ENCODE results near the gene FAM118A.
"Not testable (repeated sequence)": the region's sequence is repeated elsewhere in the genome, so short reads cannot be mapped to it uniquely, and the experiment has no call there.

The FAM118A gene

DNA sequence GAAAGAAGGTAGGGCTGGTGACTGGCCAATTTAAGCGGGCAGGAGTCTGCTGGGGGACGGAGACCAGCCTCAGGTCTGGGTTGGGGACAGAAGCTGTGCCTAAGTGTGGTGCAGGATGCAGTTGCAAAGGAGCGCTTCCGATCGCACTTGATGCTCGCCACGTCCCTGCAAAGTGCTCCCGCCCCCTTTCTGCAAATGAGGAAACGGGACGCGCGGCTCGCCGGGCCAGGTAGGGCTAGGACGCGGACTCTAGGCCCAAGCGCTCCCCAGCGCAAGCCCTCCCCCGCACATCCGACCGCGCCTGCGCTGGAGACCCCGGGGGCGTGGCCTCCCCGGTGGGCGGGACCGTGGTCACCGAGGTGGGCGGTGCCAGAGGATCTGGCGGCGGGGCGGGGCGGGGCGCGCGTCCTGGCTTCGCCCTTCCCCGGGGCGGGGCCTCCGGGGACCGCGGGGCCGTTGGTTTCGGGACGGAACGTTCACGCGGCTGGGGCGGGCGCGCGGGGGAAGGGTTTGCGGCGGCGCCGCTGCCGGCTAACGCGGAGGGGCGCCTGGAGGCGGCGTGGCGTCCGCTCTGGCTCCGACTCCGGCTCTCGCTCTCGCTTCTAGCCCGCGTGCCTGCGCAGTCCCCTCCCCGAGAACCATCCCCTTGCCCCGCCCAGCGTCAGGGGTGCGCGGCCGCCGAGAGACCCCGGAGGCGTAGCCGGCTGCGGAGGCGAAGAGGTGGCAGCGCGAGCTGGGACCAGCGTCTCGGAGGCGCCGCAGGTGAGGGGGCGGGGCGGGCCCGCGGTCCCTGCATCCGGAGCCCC is at the start of gene FAM118A:
TSS of gene FAM118A (plus strand) at position 513 of the 806 bp plus-strand sequence. CDS start 12,446 bp downstream, outside the sequence.
- DNase-seq, result peak; percentile 89 to 96

DNA sequence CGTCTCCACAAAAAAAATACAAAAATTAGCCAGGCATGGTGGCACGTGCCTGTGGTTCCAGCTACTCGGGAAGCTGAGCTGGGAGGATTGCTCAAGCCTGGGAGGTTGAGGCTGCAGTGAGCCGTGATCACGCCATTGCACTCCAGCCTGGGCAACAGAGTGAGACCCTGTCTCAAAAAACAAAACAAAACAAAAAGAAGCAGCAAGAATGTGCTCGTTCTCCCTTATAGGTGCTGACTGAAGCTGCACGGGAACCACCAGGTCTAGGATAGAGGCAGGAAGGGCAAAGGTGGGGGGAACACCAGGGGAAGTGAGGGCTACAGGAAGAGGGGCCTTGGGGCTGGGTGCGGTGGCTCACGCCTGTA is 49.4 kb upstream of the FAM118A start:
- DNase-seq, result not testable (repeated sequence)

DNA sequence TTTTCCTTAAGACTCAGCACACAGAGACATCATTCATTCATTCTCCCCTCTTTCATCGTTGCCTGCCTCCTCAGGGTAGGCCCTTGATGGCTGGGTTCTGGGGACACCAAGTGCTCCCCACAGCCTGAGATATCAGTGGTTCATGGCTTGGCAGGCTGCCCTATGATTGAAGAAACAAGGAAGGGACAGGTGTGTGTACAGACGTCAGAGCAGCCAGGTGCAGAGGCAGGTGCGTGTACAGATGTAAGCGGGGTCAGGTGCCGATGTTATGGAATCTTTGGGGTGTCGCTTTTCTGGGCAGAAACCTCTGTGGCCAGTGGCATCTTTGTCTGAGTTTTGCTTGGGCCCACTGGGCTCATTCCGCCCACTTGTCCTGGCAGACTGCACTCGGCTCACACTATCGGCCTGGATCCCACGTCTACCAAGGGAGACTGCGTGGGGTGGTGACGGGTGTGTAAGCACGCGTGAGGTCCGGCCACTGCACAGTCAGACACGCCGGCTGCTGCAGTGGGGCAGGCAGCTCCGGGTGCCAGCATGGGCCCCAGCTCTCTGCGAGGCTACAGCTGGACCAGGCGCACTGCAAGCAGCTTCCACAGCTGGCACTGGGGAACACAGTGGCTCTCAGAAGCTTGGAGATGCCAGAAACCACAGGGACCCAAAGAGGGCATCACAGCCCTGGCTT is 48.2 kb upstream of the FAM118A start:
- DNase-seq, result no peak

DNA sequence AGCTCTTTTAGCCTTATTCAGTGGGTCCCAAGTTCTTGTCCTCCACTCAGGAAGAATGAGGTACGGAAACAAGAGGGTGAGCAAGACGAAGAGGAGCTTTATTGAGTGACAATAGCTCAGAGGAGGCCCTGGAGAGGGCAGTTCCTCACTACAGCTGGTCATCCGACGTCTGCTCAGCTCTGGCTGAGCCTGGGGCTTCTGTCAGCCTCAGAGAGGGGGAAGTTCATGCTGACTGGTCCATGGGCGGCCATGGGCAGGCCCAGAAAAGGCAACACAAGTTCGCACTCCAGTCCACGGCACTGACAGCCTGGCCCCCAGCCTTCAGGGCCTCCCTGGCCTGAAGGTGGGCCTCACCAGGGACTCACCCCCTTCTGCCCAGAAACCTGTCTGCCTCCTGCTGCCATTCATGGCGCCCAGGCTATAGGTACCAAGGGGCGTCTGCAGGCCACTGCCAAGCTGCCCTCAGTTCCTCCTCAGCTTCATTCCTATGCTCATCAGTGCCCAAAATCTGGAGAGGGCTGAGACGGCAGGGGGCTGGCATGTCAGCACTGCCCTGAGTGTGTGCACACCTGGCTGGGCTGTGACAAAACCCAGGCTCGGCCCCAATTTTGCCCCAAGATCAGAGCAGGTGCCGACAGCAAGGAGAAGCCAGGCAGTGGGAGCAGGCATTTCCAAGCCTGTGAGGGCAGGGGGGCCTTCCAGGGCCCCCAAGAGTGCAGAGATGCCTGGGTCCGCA is 47.4 kb upstream of the FAM118A start:
- no peak for DNase-seq

DNA sequence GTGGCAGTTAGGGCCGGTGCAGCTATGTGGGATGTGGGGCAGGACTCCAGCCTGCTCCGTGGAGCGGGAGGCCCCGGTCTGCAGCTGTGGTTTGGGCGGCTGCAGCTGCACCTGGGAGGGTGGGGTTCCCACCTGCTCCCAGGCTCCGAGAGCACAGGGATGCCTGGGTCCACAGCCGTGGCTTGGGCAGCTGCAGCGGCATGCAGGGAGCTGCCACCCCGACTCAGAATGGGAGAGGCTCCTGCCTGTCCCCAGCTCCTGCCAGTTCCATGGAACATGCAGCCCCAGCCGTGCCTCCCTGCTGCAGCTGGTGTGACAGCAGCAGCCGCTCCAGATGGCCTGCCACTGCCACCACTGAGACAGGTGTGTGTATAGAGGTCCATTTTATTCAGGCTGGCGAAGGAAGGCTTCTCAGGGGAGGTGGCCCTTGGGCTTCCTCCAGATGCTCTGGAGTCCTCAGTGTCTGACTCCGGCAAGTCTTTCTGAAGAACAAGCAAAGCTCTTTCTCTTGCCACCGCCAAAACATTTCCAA is 46.7 kb upstream of the FAM118A start:
- no peak for DNase-seq

- peak; percentile 29 to 73 for DNase-seq
Observed at GRCh38 chr22:45263463-45264269, 46.1 kb upstream of the FAM118A start.

GRCh38 chr22:45265535-45265934 is 44.2 kb upstream of the FAM118A start:
- DNase-seq, result no peak

- no peak for DNase-seq
Observed at GRCh38 chr22:45268167-45268957, 41.4 kb upstream of the FAM118A start.

DNA sequence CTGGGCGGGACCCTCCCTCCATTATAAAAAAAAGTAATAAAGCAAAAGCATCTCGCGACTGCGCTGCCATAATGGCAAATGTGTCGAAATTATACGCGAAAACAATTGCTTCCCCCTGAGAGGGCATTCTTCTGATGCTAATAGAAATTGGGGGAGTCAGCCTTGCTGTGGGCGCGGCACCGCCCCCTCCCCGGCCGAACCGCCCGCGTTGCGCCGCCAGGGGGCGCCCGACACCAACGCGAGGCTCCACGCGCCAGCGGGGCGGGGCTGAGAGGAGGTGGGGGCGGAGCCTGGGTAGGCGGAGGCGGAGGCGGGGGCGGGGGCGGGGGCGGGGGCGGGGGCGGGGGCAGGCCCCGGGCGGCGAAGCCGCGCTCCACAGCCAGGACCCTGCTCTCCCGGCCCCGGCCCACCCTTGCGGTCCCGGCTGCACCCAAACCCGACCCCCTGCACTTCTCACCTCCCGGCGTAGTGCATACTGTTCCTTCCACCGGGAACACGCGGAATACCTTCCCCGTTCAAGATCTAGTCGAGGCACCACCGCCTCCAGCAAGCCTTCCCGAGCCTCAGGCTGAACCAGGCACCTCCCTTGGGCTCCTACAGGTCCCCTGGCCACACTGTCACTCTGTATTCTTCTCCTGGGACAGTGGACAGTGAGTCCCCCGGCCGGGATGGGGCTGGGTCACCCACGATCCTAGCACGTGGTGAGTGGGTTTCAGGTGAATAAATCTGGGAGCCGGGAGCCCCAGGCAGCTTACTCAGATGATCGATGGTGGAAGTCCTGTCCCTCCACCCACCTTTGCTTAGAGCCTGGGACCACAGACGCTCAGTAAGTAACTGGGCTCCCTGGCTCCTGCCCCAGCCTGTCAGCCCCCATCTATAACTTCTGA is 40.5 kb upstream of the FAM118A start:
- DNase-seq, result peak; percentile 79 to 80

DNA sequence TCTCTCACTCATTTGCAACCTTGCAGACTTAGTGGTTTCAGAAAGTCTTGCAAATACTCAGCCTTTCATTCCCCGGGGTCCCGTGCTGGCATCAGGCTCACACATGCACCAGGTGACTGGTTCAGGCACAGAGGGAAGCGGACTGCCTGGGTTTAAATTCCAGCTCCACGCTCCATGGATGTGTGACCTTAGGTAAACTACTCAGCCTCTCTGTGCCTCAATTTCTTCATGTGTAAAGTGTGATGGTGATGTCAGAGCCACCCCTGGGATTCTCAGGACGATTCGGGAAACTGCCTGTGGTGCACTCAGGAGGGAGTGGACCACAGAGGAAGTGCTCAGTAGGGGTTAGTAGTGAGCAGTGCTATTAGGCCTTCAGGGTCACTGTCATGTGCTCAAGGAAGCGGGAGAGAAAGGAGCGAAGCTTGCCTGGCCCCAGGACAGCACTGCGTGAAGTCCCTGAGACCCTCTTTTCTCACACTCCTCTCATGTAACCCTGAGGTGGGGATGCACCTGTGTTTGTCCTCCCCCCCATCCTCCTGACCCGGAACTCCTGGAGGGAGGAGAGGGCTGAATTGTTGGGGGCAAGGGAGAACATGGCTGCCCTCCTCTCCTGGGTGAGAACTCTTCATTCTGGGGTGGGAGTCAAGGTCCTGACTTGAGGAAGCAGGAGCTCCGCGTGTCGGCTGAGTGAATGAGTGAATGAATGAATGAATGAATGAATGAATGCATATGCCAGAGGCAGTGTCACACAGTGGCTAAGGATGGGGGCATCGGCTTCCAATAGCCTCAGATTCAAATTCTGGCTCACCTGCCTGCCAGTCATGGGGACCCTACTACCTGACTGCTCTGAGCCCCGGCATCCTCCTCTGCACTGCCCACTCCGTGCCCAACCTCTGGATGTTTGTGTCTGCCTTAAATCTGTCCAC is 39.4 kb upstream of the FAM118A start:
- no peak for DNase-seq

DNA sequence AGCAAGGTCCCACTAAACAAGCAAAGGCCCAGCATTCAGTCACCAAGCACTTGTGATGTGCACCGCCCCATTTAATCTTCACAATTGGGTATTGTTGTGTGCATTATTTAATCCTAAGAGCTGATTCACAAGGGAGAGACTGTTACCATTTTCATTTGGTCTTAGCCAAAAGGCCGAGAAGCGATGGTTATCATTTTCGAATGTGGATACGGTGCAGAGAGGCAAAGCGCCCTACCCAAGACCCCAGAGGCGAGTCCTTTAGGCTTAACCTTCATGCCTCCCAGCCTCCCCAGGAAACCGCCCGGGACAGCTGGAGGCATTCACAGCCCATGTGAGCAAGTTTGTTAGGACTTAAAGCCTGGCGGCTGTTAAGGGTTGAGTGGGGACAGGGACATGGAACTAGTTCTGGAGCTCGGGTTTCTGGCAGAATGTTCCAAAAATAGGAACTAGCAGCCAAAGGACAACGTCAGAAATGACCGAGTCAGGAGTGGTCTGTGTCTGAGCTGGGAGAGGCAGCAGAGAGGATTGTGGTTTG is 38.0 kb upstream of the FAM118A start:
- peak; percentile 30 to 85 for DNase-seq

DNA sequence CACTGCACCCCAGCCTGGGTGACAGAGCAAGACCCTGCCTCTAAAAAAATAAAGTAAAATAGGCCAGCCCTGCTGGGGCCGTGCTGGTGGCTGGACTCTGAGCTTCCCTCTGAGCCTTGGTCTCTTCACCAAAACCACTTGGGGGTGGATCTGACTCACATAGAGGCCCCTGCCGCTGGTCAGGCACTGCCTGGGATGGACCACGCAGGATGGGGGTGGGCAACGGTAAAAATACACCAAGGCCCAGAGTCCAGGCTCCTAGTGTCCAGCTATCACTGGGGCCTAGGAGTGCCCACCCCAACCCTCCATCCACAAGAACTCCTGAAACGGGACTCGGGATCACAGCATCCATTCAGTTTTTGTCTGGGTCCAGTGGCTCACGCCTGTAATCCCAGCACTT is 37.2 kb upstream of the FAM118A start:
- DNase-seq, result no peak

DNA sequence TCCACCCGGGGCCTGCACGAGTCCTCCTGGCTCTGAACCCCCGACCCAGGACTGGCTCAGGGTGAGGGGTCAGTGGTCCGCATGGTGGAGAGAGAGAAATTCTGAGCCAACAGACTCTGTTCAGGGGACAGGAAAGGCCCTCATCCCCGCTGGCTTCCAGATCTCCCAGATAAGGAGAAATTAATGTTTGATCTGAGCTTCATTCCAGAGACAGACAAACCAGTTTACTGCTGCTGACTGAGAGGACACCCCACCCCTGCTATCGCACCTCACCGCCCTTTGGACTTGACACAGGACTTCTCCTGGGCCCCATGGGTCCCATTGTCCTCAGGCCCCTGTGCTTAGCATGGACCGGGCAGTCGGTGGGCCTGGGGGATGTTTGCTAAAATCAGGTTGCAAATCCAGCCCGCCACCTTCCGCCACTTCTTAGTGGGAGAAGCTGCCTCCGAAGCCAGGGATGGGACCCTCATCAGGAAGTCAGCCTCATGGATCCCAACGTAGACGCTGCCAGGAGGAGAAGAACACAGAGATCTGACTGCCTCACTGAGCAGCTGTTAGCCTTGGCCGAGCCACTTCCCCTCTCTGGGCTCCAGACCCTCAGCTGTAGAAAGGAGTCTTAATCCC is 36.2 kb upstream of the FAM118A start:
- DNase-seq, result no peak

DNA sequence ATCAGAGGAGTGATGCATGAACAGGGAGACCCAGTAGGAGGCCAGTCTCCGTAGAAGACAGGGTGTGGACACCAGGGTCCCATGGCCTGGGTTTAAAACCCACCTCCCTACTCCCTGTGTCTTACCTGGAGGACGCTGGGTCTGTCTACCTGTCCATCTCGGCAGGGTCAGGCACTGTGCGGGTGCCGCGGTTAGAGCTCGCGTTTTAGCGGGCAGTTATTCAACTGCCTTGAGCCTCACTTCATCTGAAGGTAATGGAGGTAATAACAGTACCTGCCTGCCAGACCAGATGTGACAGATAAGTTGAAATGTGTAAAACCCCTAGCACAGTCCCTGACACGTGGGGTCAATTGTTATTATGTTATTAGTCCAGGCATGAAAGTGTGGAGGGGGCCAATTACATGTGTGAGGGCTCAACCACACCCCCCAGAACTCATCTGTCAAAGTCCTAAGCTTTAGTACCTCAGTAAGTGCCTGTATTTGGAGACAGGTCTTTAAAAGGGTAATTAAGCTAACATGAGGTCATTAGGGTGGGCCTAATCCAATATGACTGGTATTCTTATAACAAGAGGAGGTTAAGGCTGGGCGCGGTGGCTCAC is 33.1 kb upstream of the FAM118A start:
- DNase-seq, result no peak

- not testable (repeated sequence) for DNase-seq
Observed at GRCh38 chr22:45277720-45278119, 32.0 kb upstream of the FAM118A start.

DNA sequence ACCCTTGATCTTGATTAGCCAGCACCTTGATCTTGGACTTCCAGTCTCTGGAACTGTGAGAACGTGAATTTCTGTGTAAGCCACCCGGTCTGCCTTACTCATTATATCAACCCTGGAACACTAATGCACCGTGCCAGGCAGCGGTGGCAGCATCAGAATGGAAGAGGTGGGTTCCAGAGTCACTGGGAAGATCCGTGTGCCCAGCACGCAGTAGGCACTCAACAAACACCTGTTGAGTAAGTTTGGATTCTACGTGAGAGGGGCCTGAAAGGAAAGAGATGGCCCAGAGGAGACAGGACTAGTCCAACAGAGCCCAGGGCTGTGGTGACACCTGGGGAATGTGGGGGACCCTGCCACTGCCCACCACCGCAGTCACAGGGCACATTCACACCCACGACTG is 31.6 kb upstream of the FAM118A start:
- no peak for DNase-seq

- no peak for DNase-seq
Observed at GRCh38 chr22:45280587-45280980, 29.1 kb upstream of the FAM118A start.

DNA sequence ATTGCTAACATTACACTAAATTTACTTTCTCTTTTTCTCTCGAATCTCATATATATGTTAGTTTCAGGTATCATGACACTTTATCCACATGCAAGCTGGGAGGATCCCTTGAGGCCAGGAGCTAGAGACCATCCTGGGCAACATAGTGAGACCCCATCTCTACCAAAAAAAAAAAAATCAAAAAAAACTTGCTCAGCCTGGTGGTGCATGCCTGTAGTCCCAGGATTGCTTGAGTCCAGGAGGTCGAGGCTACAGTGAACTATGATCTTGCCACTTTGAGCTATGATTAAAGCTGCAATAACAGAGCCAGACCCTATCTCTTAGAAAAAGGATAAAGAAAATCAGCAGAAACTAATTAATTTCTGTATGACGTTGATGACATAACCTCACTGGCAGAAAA is 28.7 kb upstream of the FAM118A start:
- DNase-seq, result no peak

Data from hippocampal formation (tissue), 2 donors.